ES-I3 (cell line): ENCODE data around the gene CLIC2.
"Not testable (repeated sequence)": the region's sequence is repeated elsewhere in the genome, so short reads cannot be mapped to it uniquely, and the experiment has no call there.

Experiments
- H3K36me3 ChIP-seq: 2 replicates; pipeline ENCODE4 v1.6.1; 2013; ENCODE audit warnings: mild to moderate bottlenecking, low read length, control low read depth, moderate library complexity; ENCODE audit not compliant: insufficient read depth
- H3K4me1 ChIP-seq: 2 replicates; pipeline ENCODE4 v1.6.1; 2013; ENCODE audit warnings: mild to moderate bottlenecking, control low read depth, low read length; ENCODE audit not compliant: insufficient read depth
- H3K9ac ChIP-seq: 2 replicates; pipeline ENCODE4 v1.6.1; 2013; ENCODE audit warnings: low read depth, mild to moderate bottlenecking, low read length, moderate library complexity
- H3K9me3 ChIP-seq: 2 replicates; pipeline ENCODE4 v1.6.1; 2013; ENCODE audit warnings: mild to moderate bottlenecking, low read length, moderate library complexity; ENCODE audit not compliant: control insufficient read depth, insufficient read depth

CLIC2 gene

DNA sequence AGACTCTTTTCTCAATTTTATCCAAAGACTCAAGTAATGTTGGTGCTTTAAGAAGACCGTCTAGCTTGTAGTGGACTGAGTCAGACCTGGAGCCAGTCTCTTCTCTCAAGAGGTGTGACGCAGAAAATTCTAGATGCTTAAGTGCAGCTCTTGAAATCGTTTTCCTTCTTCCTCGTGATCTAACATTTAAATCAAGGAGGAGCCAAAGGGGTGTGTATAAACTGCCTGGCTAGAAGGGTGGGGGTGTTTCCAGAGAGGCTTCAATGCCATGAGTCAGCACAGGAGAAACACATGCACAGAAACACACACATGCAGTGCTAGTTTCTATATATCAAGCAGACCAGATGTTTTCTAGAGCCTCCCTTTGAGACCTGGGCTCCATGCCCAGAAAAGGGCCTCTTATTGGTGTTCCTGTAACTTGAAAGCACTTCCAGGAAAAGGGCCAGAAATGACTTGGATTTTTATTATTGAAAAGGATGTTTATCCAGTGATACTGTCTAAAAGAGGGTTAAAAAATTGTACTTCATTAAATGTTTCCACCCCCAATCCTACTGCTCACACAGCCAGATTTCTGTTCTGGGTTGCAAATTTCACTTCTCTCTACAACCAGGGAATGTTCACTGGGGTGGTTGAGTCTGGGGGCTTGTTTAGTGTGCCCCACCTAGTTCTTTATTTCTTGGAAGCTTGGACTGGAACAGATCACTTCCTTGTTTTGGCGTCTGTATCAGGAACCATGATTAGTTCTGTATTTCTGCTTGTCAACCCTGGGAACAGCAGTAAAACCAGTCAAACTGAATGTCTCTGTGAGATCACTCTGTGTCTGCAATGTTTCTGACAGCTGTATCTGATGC is at the start of gene CLIC2:
Gene CLIC2, minus strand, starts transcription at position 129 of the 851 bp plus-strand sequence. CDS start 187 bp downstream, outside the sequence.
- H3K9me3 ChIP-seq: no peaks in the 10 kb centered on the region
- no peaks in the 10 kb centered on the region for H3K4me1 ChIP-seq
- H3K9ac ChIP-seq: no peak within 1 kb of the TSS
- no peaks in the 10 kb centered on the region for H3K36me3 ChIP-seq

- H3K36me3 ChIP-seq, H3K9me3 ChIP-seq, H3K9ac ChIP-seq, H3K4me1 ChIP-seq: not testable (repeated sequence)
Observed at GRCh38 chrX:155382529-155382967, 48.1 kb upstream of the CLIC2 start.

DNA sequence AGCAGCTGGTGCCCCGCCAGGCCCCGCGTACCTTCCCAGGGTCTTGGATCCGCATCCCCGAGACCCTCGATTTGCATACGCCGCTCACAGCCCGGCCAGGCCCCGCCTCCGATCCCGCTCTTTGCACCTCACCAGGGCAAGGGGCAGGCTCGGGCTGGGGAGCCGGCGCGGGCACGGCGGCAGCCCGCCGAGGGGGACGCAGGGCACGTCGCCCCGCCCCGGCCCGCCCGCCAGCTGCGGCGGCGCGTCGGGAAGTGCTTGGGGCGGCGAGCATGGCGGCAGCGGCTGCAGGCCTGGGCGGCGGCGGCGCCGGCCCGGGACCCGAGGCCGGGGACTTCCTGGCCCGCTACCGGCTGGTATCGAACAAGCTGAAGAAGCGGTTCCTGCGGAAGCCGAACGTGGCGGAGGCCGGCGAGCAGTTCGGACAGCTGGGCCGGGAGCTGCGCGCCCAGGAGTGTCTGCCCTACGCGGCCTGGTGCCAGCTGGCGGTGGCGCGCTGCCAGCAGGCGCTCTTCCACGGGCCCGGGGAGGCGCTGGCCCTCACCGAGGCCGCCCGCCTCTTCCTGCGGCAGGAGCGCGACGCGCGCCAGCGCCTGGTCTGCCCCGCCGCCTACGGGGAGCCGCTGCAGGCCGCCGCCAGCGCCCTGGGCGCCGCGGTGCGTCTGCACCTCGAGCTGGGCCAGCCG is 47.6 kb upstream of the CLIC2 start, which contains the start of gene F8A2:
Gene F8A2, plus strand, starts transcription at position 253 of the 686 bp plus-strand sequence. Its CDS starts 20 bp downstream, at position 273.
- H3K36me3 ChIP-seq, H3K9ac ChIP-seq, H3K9me3 ChIP-seq, H3K4me1 ChIP-seq: not testable (repeated sequence)

GRCh38 chrX:155379802-155380201 is 45.4 kb upstream of the CLIC2 start:
- not testable (repeated sequence) for H3K9ac ChIP-seq, H3K9me3 ChIP-seq, H3K36me3 ChIP-seq, H3K4me1 ChIP-seq

- not testable (repeated sequence) for H3K4me1 ChIP-seq, H3K9me3 ChIP-seq, H3K36me3 ChIP-seq, H3K9ac ChIP-seq
Observed at GRCh38 chrX:155373777-155374458, 39.5 kb upstream of the CLIC2 start.

DNA sequence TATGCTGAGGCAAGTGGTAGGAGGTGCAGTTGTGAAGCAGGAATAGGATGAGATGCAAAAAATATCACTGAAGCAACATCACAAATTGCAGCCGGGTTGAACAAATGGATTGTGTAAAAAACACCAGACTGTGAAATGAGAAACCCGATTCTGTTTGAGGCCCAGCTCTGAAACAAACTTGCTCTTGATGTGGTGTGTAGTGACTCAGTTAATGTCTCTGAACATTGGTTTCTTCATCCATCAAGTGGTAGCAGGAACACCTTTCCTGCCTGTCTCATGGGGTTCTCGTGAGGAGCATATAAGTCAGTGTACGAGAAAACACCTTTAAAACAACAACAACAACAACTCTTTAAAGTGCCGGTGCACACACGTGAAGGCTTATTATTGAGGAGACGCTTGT is 29.3 kb upstream of the CLIC2 start:
- H3K4me1 ChIP-seq, H3K9ac ChIP-seq, H3K9me3 ChIP-seq, H3K36me3 ChIP-seq: not testable (repeated sequence)

DNA sequence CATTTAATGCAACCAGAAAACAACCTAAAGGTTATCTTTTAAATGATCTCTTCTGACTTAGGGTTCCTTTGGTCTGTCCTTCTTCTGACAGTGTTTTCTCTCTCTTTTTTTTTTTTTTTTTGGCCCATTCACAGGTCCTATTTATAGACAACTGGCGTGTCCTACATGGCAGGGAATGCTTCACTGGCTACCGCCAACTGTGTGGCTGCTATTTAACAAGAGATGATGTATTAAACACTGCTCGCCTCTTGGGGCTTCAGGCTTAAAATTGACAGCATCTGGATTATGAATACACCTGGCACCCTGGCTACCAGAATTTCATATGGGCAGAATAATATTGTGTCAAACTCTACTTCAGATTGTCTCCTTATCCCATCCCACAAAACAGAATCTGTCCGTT is 15.0 kb upstream of the CLIC2 start:
- H3K9me3 ChIP-seq, H3K4me1 ChIP-seq, H3K36me3 ChIP-seq, H3K9ac ChIP-seq: not testable (repeated sequence)

DNA sequence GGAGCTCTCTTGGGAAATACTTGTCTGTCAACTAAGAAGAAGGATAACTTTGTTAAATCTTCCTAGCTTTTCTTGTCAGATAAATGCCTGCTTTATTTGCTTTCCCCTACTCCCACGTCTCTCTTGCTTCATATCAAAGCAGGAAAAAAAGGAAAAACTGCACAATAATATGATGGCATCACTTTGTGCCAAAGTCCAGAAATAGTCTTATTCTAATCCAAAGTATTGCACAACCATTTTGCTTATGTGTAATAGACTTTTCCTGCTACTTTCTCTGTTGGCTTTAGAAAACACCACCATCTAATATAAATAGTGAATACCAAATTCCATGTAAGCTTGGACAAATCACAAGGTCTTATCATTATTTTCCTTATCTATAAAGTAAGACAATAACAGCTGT is 11.3 kb upstream of the CLIC2 start:
- not testable (repeated sequence) for H3K4me1 ChIP-seq, H3K36me3 ChIP-seq, H3K9me3 ChIP-seq, H3K9ac ChIP-seq

- H3K9me3 ChIP-seq, H3K9ac ChIP-seq, H3K4me1 ChIP-seq, H3K36me3 ChIP-seq: not testable (repeated sequence)
Observed at GRCh38 chrX:155335337-155335712, 911 bp upstream of the CLIC2 start.

- Histone ChIP-seq H3K9ac (no peak overlapping the region), H3K36me3 (no peaks in the 10 kb centered on the region), H3K4me1 (no peaks in the 10 kb centered on the region)
Observed at GRCh38 chrX:155333544-155334100, 792 bp downstream of the CLIC2 start.

DNA sequence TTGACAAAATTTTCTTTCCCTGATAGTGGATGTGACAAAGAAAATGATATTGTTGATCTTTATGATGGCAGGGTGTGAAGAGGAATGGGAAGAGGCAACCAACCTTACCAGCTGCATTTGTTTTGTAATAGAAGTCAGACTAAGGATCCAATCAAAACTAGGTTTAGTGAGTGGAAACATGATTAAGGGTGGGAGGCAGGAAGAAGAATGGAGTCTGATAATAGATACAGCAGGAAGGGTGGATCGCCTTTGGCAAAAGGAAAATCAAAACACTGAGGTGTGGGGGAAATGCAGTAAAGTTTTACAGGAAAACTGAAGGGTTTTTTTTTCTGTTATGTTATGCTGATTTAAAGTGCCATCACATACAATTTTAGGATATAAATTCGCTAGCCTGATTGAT is 3.4 kb downstream of the CLIC2 start:
- Histone ChIP-seq H3K9me3 (no peaks in the 10 kb centered on the region), H3K4me1 (no peaks in the 10 kb centered on the region), H3K36me3 (no peaks in the 10 kb centered on the region), H3K9ac (no peak overlapping the region)

More at GRCh38 chrX:155333544-155334100, 792 bp downstream of the CLIC2 start:
- H3K9me3 ChIP-seq: no peaks in the 10 kb centered on the region

DNA sequence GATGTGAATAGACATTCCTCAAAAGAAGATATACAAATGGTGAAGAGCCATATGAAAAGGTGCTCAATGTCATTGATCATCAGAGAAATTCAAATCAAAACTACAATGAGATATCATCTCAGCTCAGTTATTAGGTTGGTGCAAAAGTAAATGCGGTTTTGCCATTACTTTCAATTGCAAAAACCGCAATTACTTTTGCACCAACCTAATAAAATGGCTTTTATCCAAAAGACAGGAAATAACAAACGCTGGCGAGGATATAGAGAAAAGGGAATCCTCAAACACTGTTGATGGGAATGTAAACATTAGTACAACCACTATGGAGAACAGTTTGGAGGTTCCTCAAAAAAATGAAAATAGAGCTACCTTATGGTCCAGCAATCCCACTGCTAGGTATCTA is 5.1 kb downstream of the CLIC2 start:
- Histone ChIP-seq H3K36me3 (no peaks in the 10 kb centered on the region), H3K4me1 (no peaks in the 10 kb centered on the region), H3K9me3 (no peaks in the 10 kb centered on the region), H3K9ac (no peak overlapping the region)

GRCh38 chrX:155326610-155327009 is 7.8 kb downstream of the CLIC2 start:
- no peaks in the 10 kb centered on the region for H3K4me1 ChIP-seq
- no peak overlapping the region for H3K9ac ChIP-seq
- H3K36me3 ChIP-seq: no peaks in the 10 kb centered on the region
- H3K9me3 ChIP-seq: no peaks in the 10 kb centered on the region

DNA sequence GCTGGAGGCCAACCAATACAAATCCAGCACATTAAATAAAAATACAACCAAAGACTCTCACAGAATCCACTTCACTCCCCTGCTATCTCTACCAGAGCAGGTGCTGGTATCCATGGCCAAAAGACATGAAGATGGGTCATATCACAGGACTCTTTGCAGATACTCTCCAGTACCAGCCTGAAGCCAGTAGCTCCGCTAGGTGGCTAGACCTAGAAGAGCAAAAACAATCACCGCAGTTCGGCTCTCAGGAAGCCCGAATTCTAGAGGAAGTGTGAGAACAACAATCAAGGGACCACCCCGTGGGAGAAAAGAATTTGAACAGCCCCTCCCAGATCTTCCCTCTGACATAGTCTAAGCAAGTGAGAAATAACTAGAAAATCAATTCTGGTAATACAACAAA is 20.2 kb downstream of the CLIC2 start:
- peaks cover 2% of the 10 kb centered on the region for H3K9me3 ChIP-seq
- H3K36me3 ChIP-seq: no peaks in the 10 kb centered on the region
- H3K4me1 ChIP-seq: no peaks in the 10 kb centered on the region
- no peak overlapping the region for H3K9ac ChIP-seq
